GM21825 (cell line): ENCODE measurements around the gene KIN.
"Not testable (repeated sequence)": the region's sequence is repeated elsewhere in the genome, so short reads cannot be mapped to it uniquely, and the experiment has no call there.

Source experiments
- ATAC-seq: cut with Tn5 transposase; IDR thresholded peaks from one replicate; pipeline ENCODE4 v1.9.1; 2021; ENCODE audit warnings: mild to moderate bottlenecking, moderate library complexity; ENCODE audit not compliant: unreplicated experiment

The KIN gene

GRCh38 chr10:7787857-7788638, at the start of gene KIN, which contains the start of gene ATP5F1C:
Gene KIN, minus strand, starts transcription at chr10:7787993. Its CDS starts 60 bp downstream, at chr10:7787933.
Gene ATP5F1C, plus strand, starts transcription at chr10:7788177. Its CDS starts 31 bp downstream, at chr10:7788208.
- peak; percentile 95 for ATAC-seq

GRCh38 chr10:7836571-7836970, 48.8 kb upstream of the KIN start:
- no peak for ATAC-seq

- ATAC-seq = no peak
Observed at GRCh38 chr10:7834262-7834661, 46.5 kb upstream of the KIN start.

GRCh38 chr10:7833210-7833609, 45.4 kb upstream of the KIN start:
- ATAC-seq = no peak

- no peak for ATAC-seq
Observed at GRCh38 chr10:7832060-7832459, 44.3 kb upstream of the KIN start.

- no peak for ATAC-seq
Observed at GRCh38 chr10:7829289-7829834, 41.6 kb upstream of the KIN start.

- no peak for ATAC-seq
Observed at GRCh38 chr10:7826971-7827370, 39.2 kb upstream of the KIN start.

GRCh38 chr10:7824251-7824650, 36.5 kb upstream of the KIN start:
- ATAC-seq = no peak

GRCh38 chr10:7819121-7819460, 31.3 kb upstream of the KIN start:
- peak; percentile 43 for ATAC-seq

- peak; percentile 89 for ATAC-seq
Observed at GRCh38 chr10:7818295-7819120, 30.7 kb upstream of the KIN start, which contains the start of gene TAF3. Gene TAF3, plus strand, starts transcription at chr10:7818505. Its CDS starts 205 bp downstream, at chr10:7818710.

- no peak for ATAC-seq
Observed at GRCh38 chr10:7817984-7818294, 30.1 kb upstream of the KIN start.

- ATAC-seq = no peak
Observed at GRCh38 chr10:7817576-7817975, 29.8 kb upstream of the KIN start.

GRCh38 chr10:7813481-7813880, 25.7 kb upstream of the KIN start:
- no peak for ATAC-seq

- not testable (repeated sequence) for ATAC-seq
Observed at GRCh38 chr10:7811743-7812142, 23.9 kb upstream of the KIN start.

GRCh38 chr10:7811000-7811399, 23.2 kb upstream of the KIN start:
- ATAC-seq = no peak

- ATAC-seq = no peak
Observed at GRCh38 chr10:7810443-7810842, 22.6 kb upstream of the KIN start.

GRCh38 chr10:7808686-7809267, 21.0 kb upstream of the KIN start:
- no peak for ATAC-seq

- ATAC-seq = no peak
Observed at GRCh38 chr10:7804741-7805140, 16.9 kb upstream of the KIN start.

- no peak for ATAC-seq
Observed at GRCh38 chr10:7804216-7804615, 16.4 kb upstream of the KIN start.

- no peak for ATAC-seq
Observed at GRCh38 chr10:7802606-7803005, 14.8 kb upstream of the KIN start.

- ATAC-seq = no peak
Observed at GRCh38 chr10:7797582-7797981, 9.8 kb upstream of the KIN start.
